ENCODE measurements around the gene ITGA5. TPM values are rescaled to one million over a fixed set of nuclear protein-coding genes. Genes with fewer than 3 reads are reported as not detected.

Gene ITGA5
- total RNA-seq, 1 experiment from 2014 or later = 75.8 TPM

- POLR2A ChIA-PET = interaction anchor here (0.5 to 0.7 kb wide), 2 partner anchors 57 to 1281 kb away, joined by 5 to 12 read pairs; no protein-coding TSS in a partner anchor
- intact Hi-C loops (cut with micrococcal nuclease; ENCODE audit: unreplicated experiment) = loop anchor here (1.0 kb wide), 1 partner anchor 40 kb away; no protein-coding TSS in a partner anchor
- TF ChIP-seq POLR2AphosphoS5 (IDR thresholded peaks at IDR 0.05; ENCODE audit: low read depth, low read length) (no peak), SIN3A (IDR thresholded peaks at IDR 0.05; ENCODE audit: borderline replicate concordance, insufficient read depth, low read depth, low read length) (no peak), CTCF (IDR thresholded peaks at IDR 0.05) (peak; percentile 84), TCF7L2 (IDR thresholded peaks at IDR 0.05; ENCODE audit: low read depth, low read length) (no peak)
Measured at GRCh38 chr12:54439521-54440255, 20.6 kb upstream of the ITGA5 start.

DNA sequence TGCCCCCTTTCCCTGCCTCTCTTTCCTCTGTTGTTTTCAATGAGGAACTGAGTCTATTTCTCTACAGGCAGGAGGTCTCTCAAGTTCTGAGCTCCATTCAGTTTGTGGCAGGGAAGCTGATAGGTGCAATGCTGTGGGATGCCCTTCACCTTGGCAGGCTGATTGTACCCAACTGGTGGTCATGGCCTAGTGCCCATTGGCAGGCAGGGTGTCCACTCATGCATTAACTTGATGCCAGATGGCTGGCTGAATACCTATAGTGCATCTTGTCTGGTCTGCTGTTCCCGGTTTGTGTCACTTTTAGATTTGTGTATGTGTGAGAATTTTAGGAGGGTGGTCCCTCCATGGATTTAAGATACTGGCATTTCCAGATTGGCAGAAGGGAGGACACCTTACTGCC is 20.0 kb upstream of the ITGA5 start:
- no TSS peak for BruUV-seq (replicated peaks)
- Histone ChIP-seq H3K27me3 (ENCODE audit: control insufficient read depth, insufficient read depth, low read length) (peaks cover 5% of the 10 kb centered on the region; the same call in 1 of the 2 replicates), H3K9me3 (ENCODE audit: control insufficient read depth, insufficient read depth, low read depth, low read length) (no peaks in the 10 kb centered on the region), H3K36me3 (ENCODE audit: control insufficient read depth, insufficient read depth, low read length) (no peaks in the 10 kb centered on the region), H3K4me3 (ENCODE audit: low read depth in 2 of 2, low read length in 2 of 2) (no peak overlapping the region), H3K27ac (ENCODE audit: low read length) (no peak overlapping the region), H3K4me1 (ENCODE audit: control insufficient read depth, insufficient read depth, low read length) (peaks cover 3% of the 10 kb centered on the region; the same call in 1 of the 2 replicates)
- TF ChIP-seq CTCF (IDR thresholded peaks at IDR 0.05) (no peak), SIN3A (IDR thresholded peaks at IDR 0.05; ENCODE audit: borderline replicate concordance, insufficient read depth, low read depth, low read length) (no peak), TCF7L2 (IDR thresholded peaks at IDR 0.05; ENCODE audit: low read depth, low read length) (no peak), POLR2AphosphoS5 (IDR thresholded peaks at IDR 0.05; ENCODE audit: low read depth, low read length) (no peak)
- TF ChIP-seq, protein P1, sequence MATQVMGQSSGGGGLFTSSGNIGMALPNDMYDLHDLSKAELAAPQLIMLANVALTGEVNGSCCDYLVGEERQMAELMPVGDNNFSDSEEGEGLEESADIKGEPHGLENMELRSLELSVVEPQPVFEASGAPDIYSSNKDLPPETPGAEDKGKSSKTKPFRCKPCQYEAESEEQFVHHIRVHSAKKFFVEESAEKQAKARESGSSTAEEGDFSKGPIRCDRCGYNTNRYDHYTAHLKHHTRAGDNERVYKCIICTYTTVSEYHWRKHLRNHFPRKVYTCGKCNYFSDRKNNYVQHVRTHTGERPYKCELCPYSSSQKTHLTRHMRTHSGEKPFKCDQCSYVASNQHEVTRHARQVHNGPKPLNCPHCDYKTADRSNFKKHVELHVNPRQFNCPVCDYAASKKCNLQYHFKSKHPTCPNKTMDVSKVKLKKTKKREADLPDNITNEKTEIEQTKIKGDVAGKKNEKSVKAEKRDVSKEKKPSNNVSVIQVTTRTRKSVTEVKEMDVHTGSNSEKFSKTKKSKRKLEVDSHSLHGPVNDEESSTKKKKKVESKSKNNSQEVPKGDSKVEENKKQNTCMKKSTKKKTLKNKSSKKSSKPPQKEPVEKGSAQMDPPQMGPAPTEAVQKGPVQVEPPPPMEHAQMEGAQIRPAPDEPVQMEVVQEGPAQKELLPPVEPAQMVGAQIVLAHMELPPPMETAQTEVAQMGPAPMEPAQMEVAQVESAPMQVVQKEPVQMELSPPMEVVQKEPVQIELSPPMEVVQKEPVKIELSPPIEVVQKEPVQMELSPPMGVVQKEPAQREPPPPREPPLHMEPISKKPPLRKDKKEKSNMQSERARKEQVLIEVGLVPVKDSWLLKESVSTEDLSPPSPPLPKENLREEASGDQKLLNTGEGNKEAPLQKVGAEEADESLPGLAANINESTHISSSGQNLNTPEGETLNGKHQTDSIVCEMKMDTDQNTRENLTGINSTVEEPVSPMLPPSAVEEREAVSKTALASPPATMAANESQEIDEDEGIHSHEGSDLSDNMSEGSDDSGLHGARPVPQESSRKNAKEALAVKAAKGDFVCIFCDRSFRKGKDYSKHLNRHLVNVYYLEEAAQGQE (IDR thresholded peaks at IDR 0.05; ENCODE audit: insufficient read depth in 1 of 2, low read depth in 2 of 2, low read length in 1 of 2) = no peak
- intact Hi-C loops (cut with micrococcal nuclease; ENCODE audit: unreplicated experiment) = loop anchor here (1.0 kb wide), 1 partner anchor 40 kb away; no protein-coding TSS in a partner anchor
- in situ Hi-C loops (cut with HindIII; ENCODE audit: low pct_unique_long_range_greater_than_20kb, low sequenced_read_pairs) = no loop called here
- DNase-seq (ENCODE audit: low read depth, low spot score) (no peak), ATAC-seq (peak; percentile 15; the same call in 1 of the 2 replicates)
- CTCF ChIA-PET = interaction anchor here (0.5 to 3.6 kb wide), 7 partner anchors 8 to 129 kb away, joined by 3 to 72 read pairs (median 4); no protein-coding TSS in a partner anchor
- POLR2A ChIA-PET = interaction anchor here (0.5 kb wide), 1 partner anchor 37 kb away, joined by 5 read pairs; no protein-coding TSS in a partner anchor

More at GRCh38 chr12:54439521-54440255, 20.6 kb upstream of the ITGA5 start:
- peaks cover 3% of the 10 kb centered on the region; the same call in 1 of the 2 replicates for H3K4me1 ChIP-seq (ENCODE audit: control insufficient read depth, insufficient read depth, low read length)
- in situ Hi-C loops (cut with HindIII; ENCODE audit: low pct_unique_long_range_greater_than_20kb, low sequenced_read_pairs) = no loop called here
- CTCF ChIA-PET = interaction anchor here (0.5 to 3.6 kb wide), 7 partner anchors 9 to 128 kb away, joined by 3 to 72 read pairs (median 4); no protein-coding TSS in a partner anchor
- H3K27me3 ChIP-seq (ENCODE audit: control insufficient read depth, insufficient read depth, low read length) = peaks cover 5% of the 10 kb centered on the region; the same call in 1 of the 2 replicates
- BruUV-seq (replicated peaks) = no TSS peak
- H3K36me3 ChIP-seq (ENCODE audit: control insufficient read depth, insufficient read depth, low read length) = no peaks in the 10 kb centered on the region
- DNase-seq (ENCODE audit: low read depth, low spot score) = no peak
- ATAC-seq = peak; percentile 89
- H3K4me3 ChIP-seq (ENCODE audit: low read depth in 2 of 2, low read length in 2 of 2) = no peak overlapping the region
- no peak overlapping the region for H3K27ac ChIP-seq (ENCODE audit: low read length)
- no peaks in the 10 kb centered on the region for H3K9me3 ChIP-seq (ENCODE audit: control insufficient read depth, insufficient read depth, low read depth, low read length)

Data from Panc1 (cell line).